GM12873 (cell line): Measurements from ENCODE around the gene PAH.

Source experiments
- TF ChIP-seq, protein P1 (sequence below): IDR thresholded peaks from 2 replicates; pipeline ENCODE4 v1.5.1; 2012; ENCODE audit warnings: low read depth, mild to moderate bottlenecking, moderate library complexity, low read length, control low read depth; ENCODE audit not compliant: insufficient read depth; ENCODE audit errors: missing control alignments

Gene PAH

DNA sequence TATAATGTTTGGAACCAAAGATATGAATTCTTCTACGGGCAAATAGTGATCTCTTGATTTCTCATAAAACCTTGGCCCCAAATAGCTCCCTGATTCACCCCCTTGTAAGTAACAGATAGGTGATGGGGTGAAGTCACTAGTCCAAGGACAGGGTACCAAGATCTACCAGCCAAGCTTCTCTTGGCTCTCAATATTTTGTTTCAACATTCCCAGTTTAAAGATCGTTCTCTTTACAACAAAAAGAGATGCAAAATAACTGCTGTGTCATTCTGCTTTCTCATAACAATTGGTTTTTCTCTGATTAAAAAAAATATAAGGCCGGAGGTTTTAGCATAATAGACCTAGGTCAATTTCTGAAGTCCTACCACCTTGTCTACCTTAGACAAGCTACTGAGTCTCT, 11.8 kb downstream of the PAH start:
- TF ChIP-seq, protein P1, sequence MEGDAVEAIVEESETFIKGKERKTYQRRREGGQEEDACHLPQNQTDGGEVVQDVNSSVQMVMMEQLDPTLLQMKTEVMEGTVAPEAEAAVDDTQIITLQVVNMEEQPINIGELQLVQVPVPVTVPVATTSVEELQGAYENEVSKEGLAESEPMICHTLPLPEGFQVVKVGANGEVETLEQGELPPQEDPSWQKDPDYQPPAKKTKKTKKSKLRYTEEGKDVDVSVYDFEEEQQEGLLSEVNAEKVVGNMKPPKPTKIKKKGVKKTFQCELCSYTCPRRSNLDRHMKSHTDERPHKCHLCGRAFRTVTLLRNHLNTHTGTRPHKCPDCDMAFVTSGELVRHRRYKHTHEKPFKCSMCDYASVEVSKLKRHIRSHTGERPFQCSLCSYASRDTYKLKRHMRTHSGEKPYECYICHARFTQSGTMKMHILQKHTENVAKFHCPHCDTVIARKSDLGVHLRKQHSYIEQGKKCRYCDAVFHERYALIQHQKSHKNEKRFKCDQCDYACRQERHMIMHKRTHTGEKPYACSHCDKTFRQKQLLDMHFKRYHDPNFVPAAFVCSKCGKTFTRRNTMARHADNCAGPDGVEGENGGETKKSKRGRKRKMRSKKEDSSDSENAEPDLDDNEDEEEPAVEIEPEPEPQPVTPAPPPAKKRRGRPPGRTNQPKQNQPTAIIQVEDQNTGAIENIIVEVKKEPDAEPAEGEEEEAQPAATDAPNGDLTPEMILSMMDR = no peak

DNA sequence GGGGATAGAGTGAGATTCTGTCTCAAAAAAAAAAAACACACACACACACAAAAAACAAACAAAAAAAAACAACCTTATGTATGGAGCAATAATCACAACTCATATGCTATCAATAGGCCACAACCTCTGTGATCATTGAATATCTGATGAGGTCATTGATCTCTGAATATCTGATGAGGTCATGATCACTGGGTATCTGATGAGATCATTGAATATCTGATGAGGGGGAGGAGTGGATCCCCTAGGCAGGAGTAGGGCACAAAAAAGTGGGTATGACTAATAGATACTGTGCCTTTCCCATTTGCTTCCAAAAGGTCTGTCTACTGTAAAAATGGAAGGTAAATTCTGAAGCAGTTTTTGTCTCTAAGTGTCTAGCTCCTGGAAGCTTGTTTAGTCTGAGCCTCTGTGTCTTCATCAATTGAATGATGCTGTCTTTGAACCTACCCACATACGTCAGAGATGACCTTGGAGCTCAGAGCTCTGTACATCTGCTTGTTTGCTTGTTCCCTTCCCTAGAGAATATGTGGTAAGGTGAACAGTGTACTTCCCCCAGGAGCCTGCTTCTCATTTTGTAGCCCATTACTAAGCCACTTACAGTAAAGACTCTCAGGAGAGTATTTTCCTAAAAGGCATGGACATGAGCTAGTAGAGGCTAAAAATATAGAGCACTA, 13.6 kb downstream of the PAH start:
- TF ChIP-seq, protein P1 = no peak

DNA sequence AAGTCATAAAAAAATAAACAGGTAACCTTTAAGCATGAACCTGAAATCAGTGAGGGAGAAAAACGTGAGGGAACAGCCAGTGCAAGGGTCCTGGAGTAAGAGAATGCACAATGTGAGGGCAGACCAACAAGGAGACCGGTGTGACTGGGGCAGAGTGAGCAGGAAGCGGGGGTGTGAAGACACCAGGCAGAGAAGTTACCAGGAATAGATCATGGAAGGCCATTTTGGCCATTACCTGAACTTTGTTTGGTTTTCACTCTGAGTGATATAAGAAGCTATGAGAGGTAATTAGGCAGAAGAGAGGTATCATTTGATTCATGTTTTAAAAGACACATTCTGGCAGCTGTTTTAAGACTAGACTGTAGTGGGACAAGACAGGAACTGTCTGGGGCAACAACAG, 15.0 kb downstream of the PAH start:
- TF ChIP-seq, protein P1 = no peak

DNA sequence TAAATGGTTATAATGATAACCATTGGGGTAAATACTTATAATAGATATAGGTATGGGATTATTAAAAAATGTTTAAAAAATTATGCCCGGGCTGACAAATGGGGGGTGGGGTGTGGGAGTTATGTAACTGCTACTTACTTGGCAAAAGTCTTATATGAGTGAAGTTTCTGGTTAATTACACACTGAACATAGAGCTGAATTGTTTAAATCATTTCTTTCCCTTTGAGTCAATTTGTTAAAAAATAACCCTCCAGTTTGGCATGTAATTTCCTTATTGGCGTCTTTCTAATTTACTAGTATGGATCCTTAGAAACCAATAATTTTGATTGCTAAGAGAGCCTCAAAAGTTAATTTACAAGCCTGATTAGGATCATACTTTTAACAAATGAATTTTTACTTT, 16.7 kb downstream of the PAH start:
- TF ChIP-seq, protein P1 = no peak

DNA sequence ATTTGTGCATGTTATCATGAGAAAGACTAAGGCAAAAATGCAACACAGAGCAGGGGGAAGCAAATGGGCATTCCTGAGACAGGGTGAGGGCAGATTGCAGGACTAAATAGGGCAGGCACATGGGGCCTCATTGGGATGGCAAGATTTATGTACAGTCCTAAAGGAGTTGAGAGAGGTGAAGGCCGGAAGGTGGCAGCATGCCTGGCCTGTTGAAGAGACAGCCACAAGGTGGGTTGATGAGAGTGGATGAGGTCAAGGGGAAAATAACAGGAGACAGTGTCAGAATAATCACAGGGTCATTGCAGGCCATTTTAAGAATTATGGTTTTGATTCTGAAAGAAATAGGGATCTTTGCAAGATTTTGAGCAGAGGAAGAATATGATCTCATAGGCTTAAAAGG, 21.0 kb downstream of the PAH start:
- TF ChIP-seq, protein P1 = no peak

DNA sequence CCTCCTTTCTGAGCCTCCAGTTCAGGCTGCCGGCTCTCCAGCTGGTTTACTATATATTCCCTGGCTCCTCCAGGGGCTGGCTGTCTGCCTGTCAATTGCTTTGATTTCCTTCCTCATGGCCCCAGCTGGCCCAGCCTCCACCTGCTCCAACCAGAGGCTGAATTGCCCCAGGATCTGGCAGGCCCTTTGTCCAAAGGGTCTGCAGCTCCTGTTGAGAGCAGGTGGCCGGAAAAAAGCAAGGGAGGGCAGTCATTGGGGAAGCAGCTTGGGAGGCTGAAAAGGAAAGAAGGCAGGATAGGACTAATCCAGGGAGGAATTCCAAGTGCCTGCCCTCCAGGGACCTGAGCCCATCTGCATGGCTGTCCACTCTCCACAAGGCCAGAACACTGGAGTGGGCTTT, 25.3 kb downstream of the PAH start:
- TF ChIP-seq, protein P1 = no peak

DNA sequence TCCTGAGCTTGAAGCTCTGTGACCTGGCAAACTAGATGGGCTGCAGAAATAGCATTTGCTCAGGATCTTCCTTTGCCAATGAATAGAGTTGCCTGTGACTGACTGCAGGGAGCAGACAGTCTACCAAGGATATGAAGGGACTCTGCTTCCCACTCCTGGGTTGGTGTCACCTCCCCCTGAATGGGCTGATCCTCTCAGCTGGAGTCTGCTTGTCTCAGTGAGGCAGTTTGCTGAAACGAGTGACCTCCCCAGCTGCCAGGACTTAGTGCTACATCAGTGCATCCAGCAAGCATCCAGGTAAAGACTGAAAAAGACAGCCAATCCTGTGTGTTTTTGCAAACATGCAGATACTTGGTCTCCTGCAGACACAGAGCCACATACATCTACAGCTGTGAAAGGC, 28.5 kb downstream of the PAH start:
- TF ChIP-seq, protein P1 = no peak
